HG03159 (cell line): Measurements from ENCODE around the gene TPX2.

Experiments used
- ATAC-seq: cut with Tn5 transposase; IDR thresholded peaks from one replicate; pipeline ENCODE4 v1.9.1; 2021; ENCODE audit warnings: mild to moderate bottlenecking, moderate library complexity; ENCODE audit not compliant: unreplicated experiment

TPX2 gene

DNA sequence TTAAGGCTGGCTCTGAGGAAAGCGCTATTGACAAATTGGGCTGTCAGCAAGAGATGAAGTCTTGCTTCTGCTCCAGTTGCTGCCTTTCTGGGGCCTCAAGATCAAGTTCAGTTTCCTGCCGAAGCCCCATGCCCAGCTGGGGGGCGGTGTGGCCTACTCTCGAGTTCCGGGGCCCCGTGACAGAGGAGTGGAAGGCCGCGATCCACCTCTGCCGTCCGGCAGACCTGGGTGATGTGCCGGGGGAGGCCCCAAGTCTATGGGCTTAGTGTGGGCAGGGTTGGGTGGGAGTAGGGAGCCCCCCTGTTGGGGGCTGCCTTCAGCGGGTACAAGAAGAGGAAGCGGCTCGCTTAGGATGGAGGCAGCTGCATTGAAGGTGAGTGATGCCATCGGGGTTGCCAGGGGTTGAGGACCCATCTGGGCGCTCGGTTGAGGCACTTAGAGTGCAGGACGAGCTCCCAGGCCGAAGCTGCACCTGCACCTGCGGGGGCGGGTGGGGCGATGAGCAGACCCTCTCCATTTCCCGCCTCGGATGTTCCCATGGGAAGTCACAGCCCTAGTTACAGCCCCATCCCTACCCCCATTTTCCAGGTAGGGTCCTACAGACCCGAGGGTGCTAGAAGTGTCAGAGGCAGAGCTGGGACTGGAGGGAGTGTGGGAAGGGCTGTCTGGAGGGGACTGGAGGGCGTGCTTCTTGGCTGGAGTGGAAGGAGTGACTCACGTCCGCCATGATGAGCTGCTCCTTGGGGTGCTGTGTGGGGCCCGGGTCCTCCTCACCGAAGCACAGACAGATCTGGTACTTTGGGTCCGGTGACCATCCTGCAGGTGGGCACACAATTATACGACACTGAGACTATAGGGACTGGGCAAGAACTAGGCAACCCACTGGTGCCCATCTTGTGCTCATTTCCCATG is 109.3 kb downstream of the TPX2 start:
- no peak for ATAC-seq

DNA sequence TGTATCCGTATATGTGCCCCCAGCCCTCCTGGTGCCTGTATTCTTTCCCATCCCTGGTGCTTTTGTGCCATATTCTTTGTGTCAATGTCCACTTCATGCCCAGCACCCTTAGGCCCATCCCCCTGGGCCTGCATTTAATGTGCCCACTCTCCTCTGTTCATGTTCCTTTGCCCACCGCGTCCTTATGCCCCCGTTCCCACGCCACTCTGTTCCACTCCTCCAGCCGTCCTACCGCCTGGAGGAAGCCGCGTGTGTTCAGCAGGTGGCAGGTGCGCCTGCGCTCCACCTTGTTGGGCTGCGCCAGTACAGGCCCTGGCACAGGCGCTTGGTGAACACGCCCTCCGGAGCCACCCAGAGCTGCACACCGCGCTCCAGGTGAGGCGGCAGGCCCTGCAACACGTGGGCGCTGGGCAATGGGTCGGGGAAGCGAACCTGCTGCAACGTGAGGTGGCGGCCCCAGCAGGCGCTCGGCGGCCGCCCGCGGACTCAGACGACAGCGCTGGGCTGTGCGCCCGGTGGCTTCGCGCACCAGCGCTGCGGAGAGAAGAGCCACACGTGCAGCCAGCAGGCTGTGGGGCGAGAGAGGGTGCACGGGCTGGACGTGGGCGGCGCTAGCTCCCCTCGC is 110.3 kb downstream of the TPX2 start:
- no peak for ATAC-seq
